Activated naive CD4-positive, alpha-beta T cell treated with anti-CD3 and anti-CD28 coated beads, Interleukin-2, amount 10 ng/mL, durations not matched to agents 7 days and 5 days (primary cell): ENCODE results near the gene CALU.

ENCODE experiments used
- CTCF ChIA-PET: fragments of 350-600 bp; sonication (Branson Sonifier 250); formaldehyde crosslinking; loops from one replicate; lab custom pipeline; 2021; ENCODE audit warnings: antibody characterized with exemption; lab: Charles Lee
- DNase-seq: peaks from one replicate; pipeline ENCODE4 v3.0.0-alpha.2; 2020
- H3K27ac Mint-ChIP-seq: one replicate; pipeline ENCODE4 v1.8.0; 2021; ENCODE audit warnings: mild to moderate bottlenecking, moderate library complexity, mixed read lengths
- H3K27me3 Mint-ChIP-seq: one replicate; pipeline ENCODE4 v1.8.0; 2021; ENCODE audit warnings: mild to moderate bottlenecking, mixed read lengths
- H3K36me3 Mint-ChIP-seq: one replicate; pipeline ENCODE4 v1.8.0; 2021; ENCODE audit warnings: mixed read lengths
- H3K4me1 Mint-ChIP-seq: one replicate; pipeline ENCODE4 v1.8.0; 2021; ENCODE audit warnings: mixed read lengths
- H3K4me3 Mint-ChIP-seq: one replicate; pipeline ENCODE4 v1.8.0; 2021; ENCODE audit warnings: mild to moderate bottlenecking, moderate library complexity, mixed read lengths
- H3K9me3 Mint-ChIP-seq: one replicate; pipeline ENCODE4 v1.8.0; 2021; ENCODE audit warnings: mixed read lengths

The CALU gene

DNA sequence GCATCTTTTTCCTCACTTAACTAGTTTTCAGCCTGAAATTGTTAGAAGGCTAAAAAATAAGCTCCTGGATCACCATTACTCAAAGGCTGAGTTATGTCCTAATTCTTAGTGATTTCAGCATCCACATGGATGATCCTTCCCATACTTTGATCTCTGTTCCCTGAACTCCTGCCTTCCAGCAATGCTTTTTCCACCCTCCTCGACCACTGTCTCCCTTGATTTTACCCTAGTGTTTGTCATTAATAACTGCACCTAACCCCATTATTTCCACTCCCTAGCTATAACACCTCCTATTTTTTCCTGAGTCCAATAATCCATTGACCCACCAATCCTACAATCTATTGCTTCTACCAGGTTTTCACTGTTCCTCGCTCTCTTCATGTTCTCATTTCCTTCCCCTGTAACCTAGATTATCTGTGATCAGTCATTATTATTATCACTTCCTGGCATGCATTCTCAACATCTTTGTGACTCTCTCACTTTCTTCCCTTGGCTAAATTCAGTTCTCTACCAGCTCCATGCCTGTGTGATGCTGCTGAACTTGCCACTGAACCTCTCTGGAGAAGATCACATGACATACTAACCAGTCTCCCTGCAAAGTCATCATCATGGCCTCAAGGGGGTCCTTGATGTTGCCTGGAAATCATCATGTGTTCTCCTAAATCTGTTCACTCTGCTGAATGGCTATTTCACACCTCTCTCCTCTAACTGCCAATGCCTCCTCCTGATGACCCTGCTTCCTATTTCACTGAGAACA is 6.5 kb upstream of the CALU start:
- DNase-seq, result no peak
- H3K36me3 Mint-ChIP-seq, result no peaks in the 10 kb centered on the region
- no peak overlapping the region for H3K27ac Mint-ChIP-seq
- peaks cover 5% of the 10 kb centered on the region for H3K27me3 Mint-ChIP-seq
- H3K4me3 Mint-ChIP-seq, result no peak overlapping the region
- H3K9me3 Mint-ChIP-seq, result no peaks in the 10 kb centered on the region
- CTCF ChIA-PET, result interaction anchor here (1.0 to 1.1 kb wide), 2 partner anchors 24 to 151 kb away, joined by 4 read pairs; no protein-coding TSS in a partner anchor
- H3K4me1 Mint-ChIP-seq, result no peaks in the 10 kb centered on the region

DNA sequence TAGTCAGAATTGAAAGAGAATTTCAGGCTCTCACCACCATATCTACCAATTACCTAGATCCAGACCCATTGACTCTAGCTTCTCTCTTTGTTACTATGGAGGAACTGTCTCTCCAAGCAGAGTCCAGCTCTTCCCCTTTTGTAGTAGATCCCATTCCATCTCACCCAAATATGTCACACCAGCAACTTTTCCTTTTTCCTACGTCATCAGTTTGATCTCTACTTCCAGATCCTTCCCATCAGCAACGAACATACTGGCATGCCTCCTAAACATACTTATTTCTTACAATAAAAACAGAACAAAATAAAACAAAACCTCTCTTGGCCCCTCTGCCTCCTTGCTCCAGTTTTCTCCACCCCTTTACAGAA is 5.9 kb upstream of the CALU start:
- no peaks in the 10 kb centered on the region for H3K36me3 Mint-ChIP-seq
- CTCF ChIA-PET, result interaction anchor here (1.0 kb wide), 1 partner anchor 24 kb away, joined by 4 read pairs; no protein-coding TSS in a partner anchor
- H3K4me3 Mint-ChIP-seq, result no peak overlapping the region
- no peaks in the 10 kb centered on the region for H3K9me3 Mint-ChIP-seq
- no peak overlapping the region for H3K27ac Mint-ChIP-seq
- peaks cover under 1% of the 10 kb centered on the region for H3K4me1 Mint-ChIP-seq
- peaks cover 5% of the 10 kb centered on the region for H3K27me3 Mint-ChIP-seq
- no peak for DNase-seq

DNA sequence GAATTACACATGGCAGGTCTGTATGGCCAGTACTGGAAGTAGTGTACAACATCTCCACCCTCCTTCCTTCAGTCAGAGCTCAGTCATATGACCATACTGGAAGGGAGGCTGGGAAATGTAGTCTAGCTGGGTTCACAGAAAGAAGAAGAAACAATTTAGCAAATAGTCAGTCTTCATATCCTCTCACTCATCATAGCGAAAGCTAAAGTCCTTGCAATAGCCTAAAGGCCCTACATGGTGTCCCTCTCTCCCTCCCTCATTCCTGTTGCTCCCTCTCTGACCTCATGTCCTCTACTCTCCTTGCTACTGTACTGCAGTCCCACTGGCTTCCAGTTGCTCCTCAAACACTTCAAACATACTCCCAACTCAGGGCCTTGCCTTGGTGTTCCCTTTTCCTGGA is 4.3 kb upstream of the CALU start:
- Mint-ChIP-seq H3K36me3 (peaks cover 4% of the 10 kb centered on the region), H3K27me3 (peaks cover 5% of the 10 kb centered on the region), H3K9me3 (no peaks in the 10 kb centered on the region), H3K4me1 (peaks cover 9% of the 10 kb centered on the region), H3K4me3 (no peak overlapping the region), H3K27ac (no peak overlapping the region)
- no peak for DNase-seq
- CTCF ChIA-PET, result no interaction called here

DNA sequence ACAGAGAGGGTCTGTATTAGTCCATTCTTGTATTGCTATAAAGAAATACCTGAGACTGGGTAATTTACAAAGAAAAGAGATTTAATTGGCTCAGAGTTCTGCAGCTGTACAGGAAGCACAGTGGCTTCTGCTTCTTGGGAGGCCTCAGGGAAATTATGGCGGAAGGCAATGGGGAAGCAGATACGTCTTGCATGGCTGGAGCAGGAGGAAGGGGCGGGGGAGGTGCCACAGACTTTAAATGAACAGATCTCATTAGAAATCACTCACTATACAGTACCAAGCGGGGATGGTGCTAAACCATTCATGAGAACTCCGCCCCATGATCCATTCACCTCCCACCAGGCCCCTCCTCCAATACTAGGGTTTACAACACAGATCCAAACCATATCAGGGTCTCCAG is 3.7 kb upstream of the CALU start:
- Mint-ChIP-seq H3K27ac (no peak overlapping the region), H3K36me3 (peaks cover 4% of the 10 kb centered on the region), H3K4me1 (peaks cover 13% of the 10 kb centered on the region), H3K9me3 (no peaks in the 10 kb centered on the region), H3K4me3 (no peak overlapping the region), H3K27me3 (peaks cover 5% of the 10 kb centered on the region)
- CTCF ChIA-PET, result no interaction called here
- DNase-seq, result no peak

DNA sequence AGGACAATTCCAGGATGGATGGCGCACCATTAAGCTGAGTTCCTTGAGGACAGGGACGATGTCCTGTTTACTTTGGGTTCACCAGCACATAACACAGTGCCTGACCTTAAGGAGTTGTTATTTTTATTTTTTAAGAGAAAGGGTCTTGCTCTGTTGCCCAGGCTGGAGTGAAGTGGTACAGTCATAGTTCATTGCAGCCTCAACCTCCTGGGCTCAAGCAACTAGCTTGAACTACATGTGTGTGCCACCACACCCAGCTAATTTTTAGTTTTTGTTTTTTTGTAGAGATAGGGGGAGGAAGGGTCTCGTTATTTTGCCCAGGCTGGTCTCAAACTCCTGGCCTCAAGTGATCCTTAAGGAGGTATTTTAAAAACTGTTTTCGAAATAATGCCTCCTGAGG is 1.7 kb upstream of the CALU start:
- Mint-ChIP-seq H3K4me1 (peaks cover 30% of the 10 kb centered on the region), H3K27ac (no peak overlapping the region), H3K9me3 (no peaks in the 10 kb centered on the region), H3K36me3 (peaks cover 4% of the 10 kb centered on the region), H3K4me3 (no peak overlapping the region), H3K27me3 (no peaks in the 10 kb centered on the region)
- no peak for DNase-seq
- CTCF ChIA-PET, result interaction anchor here (1.1 kb wide), 1 partner anchor 12 kb away, joined by 3 read pairs; no protein-coding TSS in a partner anchor

DNA sequence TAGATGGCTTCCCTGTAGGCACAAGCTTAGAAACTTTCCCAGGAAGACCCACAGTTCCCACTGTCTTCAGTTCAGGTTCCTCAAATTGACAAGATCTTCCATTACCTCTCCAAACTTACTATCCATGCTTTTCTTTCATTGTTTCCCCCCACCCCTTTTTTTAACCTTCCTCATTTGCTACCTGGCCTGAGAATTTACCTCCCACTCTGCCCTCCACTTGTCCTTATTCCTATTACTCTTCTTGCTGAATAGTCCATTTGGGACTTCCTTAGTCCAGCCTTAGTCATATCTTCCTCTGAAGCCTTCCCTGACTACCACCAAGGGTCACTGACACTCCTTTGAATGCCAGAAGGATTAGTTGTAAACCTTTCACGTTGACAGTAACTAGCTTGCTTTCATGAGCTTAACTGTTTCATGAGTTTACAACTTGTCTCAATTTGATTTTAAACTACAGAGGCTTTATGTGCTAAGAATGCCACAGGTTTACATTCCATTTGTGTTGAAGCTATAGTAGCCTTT is 1.2 kb upstream of the CALU start:
- H3K27ac Mint-ChIP-seq, result no peak overlapping the region
- no peaks in the 10 kb centered on the region for H3K9me3 Mint-ChIP-seq
- H3K4me1 Mint-ChIP-seq, result peaks cover 31% of the 10 kb centered on the region
- DNase-seq, result no peak
- CTCF ChIA-PET, result interaction anchor here (0.6 to 1.6 kb wide), 3 partner anchors 13 to 105 kb away, joined by 3 read pairs; no protein-coding TSS in a partner anchor
- no peaks in the 10 kb centered on the region for H3K27me3 Mint-ChIP-seq
- H3K4me3 Mint-ChIP-seq, result no peak overlapping the region
- H3K36me3 Mint-ChIP-seq, result peaks cover 4% of the 10 kb centered on the region

DNA sequence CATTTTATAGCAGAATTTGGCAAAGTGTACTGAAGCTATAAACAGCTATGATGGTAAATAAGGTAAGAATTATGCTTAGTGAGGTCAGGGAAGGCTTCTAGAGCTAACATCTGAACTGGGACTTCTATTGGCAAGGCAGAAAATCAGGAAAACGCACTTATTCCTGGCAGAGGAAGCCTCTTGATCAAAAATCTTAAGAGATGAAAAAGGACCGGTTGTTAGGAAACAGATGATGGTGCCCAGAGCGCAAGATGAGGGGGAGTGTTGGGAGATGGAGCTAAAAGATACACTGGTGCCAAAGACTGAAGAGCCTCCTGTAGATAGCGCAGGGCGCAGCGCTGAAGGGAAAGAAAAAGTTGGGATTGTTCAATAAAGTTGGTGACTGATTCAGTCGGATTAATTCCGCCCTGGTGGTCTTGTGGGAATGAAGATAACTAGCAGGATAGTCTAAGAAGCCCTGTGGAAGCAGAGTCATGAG is 550 bp upstream of the CALU start:
- DNase-seq, result no peak
- Mint-ChIP-seq H3K9me3 (no peaks in the 10 kb centered on the region), H3K27ac (peak overlapping the region; percentile 97), H3K4me1 (peaks cover 32% of the 10 kb centered on the region), H3K4me3 (peak overlapping the region; percentile 96), H3K36me3 (peaks cover 6% of the 10 kb centered on the region), H3K27me3 (no peaks in the 10 kb centered on the region)
- CTCF ChIA-PET, result interaction anchor here (0.6 to 1.6 kb wide), 4 partner anchors 13 to 125 kb away, joined by 3 to 4 read pairs (median 3); partner anchors contain the start of gene ATP6V1F

DNA sequence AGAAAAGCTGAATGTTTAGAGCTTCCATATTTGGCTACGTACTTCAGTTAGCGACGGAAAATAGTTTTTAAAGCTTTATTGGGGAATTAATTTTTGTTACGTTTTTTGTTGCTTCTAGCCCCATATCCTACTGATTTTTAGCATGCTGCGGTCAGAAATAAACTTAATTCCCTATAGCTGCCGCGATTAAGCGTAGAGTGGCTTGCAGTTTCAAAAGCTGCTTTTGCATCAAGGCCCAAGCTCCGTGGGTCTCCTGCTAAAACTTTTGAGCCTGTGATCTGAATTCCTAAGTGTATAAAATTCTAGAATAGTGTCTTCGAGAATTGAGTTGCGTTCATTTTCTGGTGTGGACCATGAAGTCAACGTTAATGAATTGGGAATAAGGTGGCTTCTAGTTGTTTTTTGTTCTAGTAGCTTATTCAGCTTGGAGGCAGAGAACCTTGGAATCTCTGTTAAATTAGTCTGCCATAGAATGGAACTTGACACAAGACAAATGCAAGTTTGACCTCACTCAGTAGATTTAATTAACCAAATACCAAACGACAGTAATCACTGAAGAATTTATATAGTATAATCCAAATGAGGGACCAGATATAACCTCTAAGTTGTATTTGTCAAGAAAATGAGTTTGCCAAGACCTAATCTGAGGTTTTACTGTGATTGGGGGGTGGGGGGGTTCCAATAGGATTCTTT is 977 bp downstream of the CALU start:
- H3K4me1 Mint-ChIP-seq, result peaks cover 40% of the 10 kb centered on the region
- DNase-seq, result no peak
- H3K27ac Mint-ChIP-seq, result peak overlapping the region; percentile 97
- H3K27me3 Mint-ChIP-seq, result no peaks in the 10 kb centered on the region
- H3K9me3 Mint-ChIP-seq, result no peaks in the 10 kb centered on the region
- H3K4me3 Mint-ChIP-seq, result peak overlapping the region; percentile 96
- CTCF ChIA-PET, result interaction anchor here (1.2 kb wide), 1 partner anchor 15 kb away, joined by 3 read pairs; no protein-coding TSS in a partner anchor
- H3K36me3 Mint-ChIP-seq, result peaks cover 12% of the 10 kb centered on the region

DNA sequence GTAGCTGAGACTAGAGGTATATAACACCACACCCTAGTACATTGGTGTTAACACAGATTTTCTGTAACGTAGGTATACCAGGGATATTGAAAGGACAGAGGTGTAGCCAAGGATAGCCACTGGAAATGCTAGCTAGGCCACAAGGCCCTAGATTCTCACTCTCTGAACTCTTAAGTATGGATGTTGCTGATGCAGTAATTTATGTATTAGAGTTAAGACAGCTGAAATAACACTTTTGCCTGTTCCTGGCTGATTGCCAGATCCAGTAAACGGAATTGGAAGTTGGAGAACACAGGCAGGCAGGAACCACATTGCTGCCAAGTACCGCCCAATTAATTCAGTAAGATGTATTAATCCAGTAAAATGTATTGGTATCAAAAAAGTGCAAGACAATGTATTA is 1.8 kb downstream of the CALU start:
- no peak overlapping the region for H3K27ac Mint-ChIP-seq
- H3K9me3 Mint-ChIP-seq, result no peaks in the 10 kb centered on the region
- no peak overlapping the region for H3K4me3 Mint-ChIP-seq
- peaks cover 12% of the 10 kb centered on the region for H3K36me3 Mint-ChIP-seq
- H3K4me1 Mint-ChIP-seq, result peaks cover 44% of the 10 kb centered on the region
- no peaks in the 10 kb centered on the region for H3K27me3 Mint-ChIP-seq
- CTCF ChIA-PET, result interaction anchor here (1.2 kb wide), 1 partner anchor 16 kb away, joined by 3 read pairs; no protein-coding TSS in a partner anchor
- no peak for DNase-seq

DNA sequence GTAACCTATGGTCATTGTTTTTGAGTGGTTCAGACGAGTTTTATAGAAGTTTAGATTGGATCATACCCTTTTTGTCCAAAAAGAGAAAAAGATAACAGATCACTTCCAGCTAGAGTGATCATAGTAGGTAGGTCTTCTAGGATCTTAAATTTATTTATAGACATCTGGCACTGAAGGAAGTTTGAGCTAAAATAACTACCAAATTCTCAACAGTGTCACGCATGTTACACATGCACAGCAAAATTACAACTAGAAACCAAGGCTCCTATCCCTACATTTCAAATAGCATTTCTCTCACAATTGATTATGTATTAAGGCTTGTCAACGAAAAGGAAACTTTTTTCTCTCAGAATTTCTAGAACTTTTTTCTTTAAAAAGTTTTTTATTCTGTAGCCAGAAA is 2.3 kb downstream of the CALU start:
- peaks cover 44% of the 10 kb centered on the region for H3K4me1 Mint-ChIP-seq
- CTCF ChIA-PET, result no interaction called here
- no peak for DNase-seq
- H3K36me3 Mint-ChIP-seq, result peaks cover 12% of the 10 kb centered on the region
- H3K9me3 Mint-ChIP-seq, result no peaks in the 10 kb centered on the region
- no peak overlapping the region for H3K4me3 Mint-ChIP-seq
- no peaks in the 10 kb centered on the region for H3K27me3 Mint-ChIP-seq
- H3K27ac Mint-ChIP-seq, result no peak overlapping the region

DNA sequence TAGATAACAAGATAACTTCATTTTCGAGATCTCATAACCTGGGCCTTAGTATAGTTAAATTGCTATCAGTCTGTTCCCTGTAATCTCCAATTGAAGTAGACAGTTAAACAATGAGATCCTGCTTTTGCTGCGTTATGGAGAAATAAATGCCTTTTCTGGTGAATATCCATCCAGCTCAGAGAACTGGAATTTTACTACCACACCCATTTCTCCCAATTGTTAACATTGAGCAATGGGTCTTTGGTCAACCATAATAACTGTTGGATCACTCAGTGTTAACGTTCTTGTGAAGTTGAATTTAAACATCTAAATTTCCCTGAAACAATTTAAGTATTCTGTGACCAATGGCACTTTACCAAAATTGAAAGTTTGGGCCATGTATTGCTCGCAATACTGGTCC is 3.0 kb downstream of the CALU start:
- Mint-ChIP-seq H3K27ac (no peak overlapping the region), H3K36me3 (peaks cover 12% of the 10 kb centered on the region), H3K9me3 (no peaks in the 10 kb centered on the region), H3K27me3 (no peaks in the 10 kb centered on the region), H3K4me3 (no peak overlapping the region), H3K4me1 (peaks cover 44% of the 10 kb centered on the region)
- CTCF ChIA-PET, result no interaction called here
- no peak for DNase-seq

DNA sequence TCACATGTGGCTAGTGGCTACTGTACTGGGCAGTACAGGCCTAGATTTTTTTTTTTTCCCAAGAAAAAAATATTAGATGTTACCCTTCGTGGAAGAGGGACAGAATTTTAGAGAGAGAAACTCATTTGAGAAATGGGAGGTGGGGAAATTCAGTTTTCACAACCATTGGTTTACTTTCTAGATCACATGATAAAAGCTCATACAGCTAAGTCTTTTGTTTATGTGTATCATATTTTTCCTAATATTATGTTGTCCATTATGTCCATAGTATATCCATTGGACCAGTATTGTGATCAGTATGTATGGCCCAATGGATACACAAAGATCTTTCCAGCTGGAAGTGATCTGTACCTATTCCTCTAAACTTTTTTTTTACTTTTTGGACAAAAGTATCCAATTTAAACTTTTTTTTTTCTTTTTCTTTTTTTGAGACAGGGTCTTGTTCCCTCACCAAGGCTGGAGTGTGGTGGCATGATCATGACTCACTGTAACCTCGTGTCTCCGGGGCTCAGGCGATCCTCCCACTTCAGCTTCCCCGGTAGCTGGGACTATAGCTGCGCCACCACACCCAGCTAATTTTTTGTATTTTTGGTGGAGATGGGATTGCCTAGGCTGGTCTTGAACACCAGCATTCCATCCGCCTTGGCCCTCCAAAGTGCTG is 4.1 kb downstream of the CALU start:
- Mint-ChIP-seq H3K36me3 (peaks cover 15% of the 10 kb centered on the region), H3K9me3 (no peaks in the 10 kb centered on the region), H3K27ac (no peak overlapping the region), H3K4me3 (no peak overlapping the region), H3K4me1 (peaks cover 43% of the 10 kb centered on the region), H3K27me3 (no peaks in the 10 kb centered on the region)
- DNase-seq, result no peak
- CTCF ChIA-PET, result no interaction called here

DNA sequence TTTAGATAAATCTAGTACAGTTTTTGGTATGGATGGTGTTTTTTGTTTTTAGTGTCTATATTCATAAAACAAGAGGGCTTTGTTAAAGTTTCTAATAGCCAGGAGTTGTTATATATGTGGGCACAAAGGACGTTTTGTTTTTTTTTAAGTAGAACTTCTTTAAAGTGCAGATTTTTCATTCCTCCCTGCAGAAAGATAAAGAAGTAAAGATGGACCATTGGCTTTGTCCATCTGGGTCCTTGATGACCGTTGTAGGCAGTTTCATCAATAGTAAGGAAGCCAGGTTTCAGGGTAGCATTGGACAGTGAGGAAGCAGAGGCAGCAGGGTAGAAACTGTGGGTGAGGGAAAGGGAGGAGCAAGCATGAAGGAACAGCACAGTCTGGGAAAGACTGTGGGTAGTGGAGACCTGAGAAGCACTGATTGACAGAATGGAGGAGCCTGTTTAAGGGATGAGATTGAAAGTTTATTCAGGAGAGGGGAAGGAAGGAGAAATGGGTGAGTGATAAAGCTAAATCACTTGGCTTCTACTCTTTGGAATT is 5.3 kb downstream of the CALU start:
- H3K36me3 Mint-ChIP-seq, result peaks cover 23% of the 10 kb centered on the region
- H3K4me3 Mint-ChIP-seq, result no peak overlapping the region
- H3K4me1 Mint-ChIP-seq, result peaks cover 38% of the 10 kb centered on the region
- CTCF ChIA-PET, result no interaction called here
- H3K27me3 Mint-ChIP-seq, result no peaks in the 10 kb centered on the region
- no peak for DNase-seq
- no peaks in the 10 kb centered on the region for H3K9me3 Mint-ChIP-seq
- H3K27ac Mint-ChIP-seq, result no peak overlapping the region

DNA sequence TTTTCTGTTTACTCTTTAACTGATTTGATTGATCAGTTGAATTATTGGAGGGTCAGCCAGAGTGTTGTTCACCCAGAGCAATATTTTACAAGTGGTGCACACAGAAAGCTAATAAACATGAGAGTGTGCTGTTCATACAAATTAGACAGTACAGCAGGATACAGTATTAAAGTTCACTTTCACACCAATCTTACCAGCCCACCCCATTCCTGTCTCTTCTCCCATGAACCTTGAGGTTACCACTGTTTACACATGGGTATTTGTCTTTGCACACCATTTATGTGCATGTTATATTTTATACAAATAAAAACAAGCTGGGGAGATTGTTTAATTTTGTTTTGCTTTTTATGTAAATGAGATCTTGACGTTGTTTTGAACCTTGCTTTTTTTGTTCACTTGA is 6.5 kb downstream of the CALU start:
- H3K27ac Mint-ChIP-seq, result no peak overlapping the region
- H3K9me3 Mint-ChIP-seq, result no peaks in the 10 kb centered on the region
- CTCF ChIA-PET, result no interaction called here
- DNase-seq, result no peak
- peaks cover 28% of the 10 kb centered on the region for H3K4me1 Mint-ChIP-seq
- H3K4me3 Mint-ChIP-seq, result no peak overlapping the region
- no peaks in the 10 kb centered on the region for H3K27me3 Mint-ChIP-seq
- H3K36me3 Mint-ChIP-seq, result peaks cover 25% of the 10 kb centered on the region
